SK-N-MC (cell line): ENCODE data around the gene COL3A1.

ENCODE experiments used
- DNase-seq: peaks from one replicate; pipeline ENCODE4 v3.0.0-alpha.2; 2011; ENCODE audit warnings: low read depth, low spot score
- H3K27ac ChIP-seq: fragments of 200-600 bp; sonication (generic); 2 replicates; pipeline ENCODE4 v1.5.1; 2016; ENCODE audit warnings: mixed run types
- H3K36me3 ChIP-seq: fragments of 200-600 bp; sonication (generic); 2 replicates; pipeline ENCODE4 v1.6.1; 2017; ENCODE audit warnings: antibody characterized with exemption, low read length, mixed read lengths; ENCODE audit not compliant: insufficient read depth
- H3K4me3 ChIP-seq: fragments of 200-600 bp; sonication (generic); 2 replicates; pipeline ENCODE4 v1.5.1; 2016
- H3K9ac ChIP-seq: fragments of 200-600 bp; sonication (generic); 2 replicates; pipeline ENCODE4 v1.8.0; 2017; ENCODE audit warnings: mixed run types, mixed read lengths; ENCODE audit not compliant: insufficient read length
- H3K9me3 ChIP-seq: fragments of 200-600 bp; sonication (generic); 2 replicates; pipeline ENCODE4 v1.6.1; 2017; ENCODE audit warnings: low read depth, mild to moderate bottlenecking, antibody characterized with exemption, low read length, moderate library complexity, mixed read lengths
- EZH2 ChIP-seq: fragments of 200-600 bp; sonication (generic); IDR thresholded peaks from one replicate; pipeline ENCODE4 v1.6.1; 2017; ENCODE audit warnings: antibody characterized with exemption
- FOXP2 ChIP-seq: optimal IDR thresholded peaks from 2 replicates; pipeline ENCODE3; 2011; ENCODE audit warnings: mild to moderate bottlenecking, moderate library complexity; ENCODE audit not compliant: insufficient read depth; ENCODE audit errors: extremely low read length, control extremely low read depth
- POLR2AphosphoS5 ChIP-seq: IDR thresholded peaks from 2 replicates; pipeline ENCODE4 v1.6.1; 2012; ENCODE audit warnings: mild to moderate bottlenecking, low read depth, low read length, borderline replicate concordance

COL3A1 gene

DNA sequence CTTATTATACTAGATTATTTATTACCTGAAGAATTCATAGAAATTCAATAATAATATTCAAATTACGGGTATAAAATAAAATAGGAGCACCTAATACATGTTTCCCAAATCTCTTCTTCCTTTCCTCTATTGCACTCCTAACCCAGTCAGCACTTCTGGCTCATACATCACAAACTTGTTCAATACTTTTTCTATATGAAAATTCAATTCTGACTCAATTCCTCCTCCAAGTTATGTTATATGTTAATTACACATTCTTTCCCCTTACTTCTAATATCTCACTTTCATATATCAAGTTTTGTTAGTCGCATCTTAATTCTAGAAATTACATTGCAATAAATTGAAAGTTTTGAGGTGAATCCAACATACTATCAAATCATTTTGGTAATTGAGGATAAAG, 17.9 kb upstream of the COL3A1 start:
- Histone ChIP-seq H3K9ac (no peak overlapping the region), H3K36me3 (no peaks in the 10 kb centered on the region), H3K9me3 (no peaks in the 10 kb centered on the region), H3K27ac (no peak overlapping the region), H3K4me3 (no peak overlapping the region)
- no peak for DNase-seq
- no peak for TF ChIP-seq POLR2AphosphoS5
- TF ChIP-seq EZH2, result no peak
- TF ChIP-seq FOXP2, result no peak

DNA sequence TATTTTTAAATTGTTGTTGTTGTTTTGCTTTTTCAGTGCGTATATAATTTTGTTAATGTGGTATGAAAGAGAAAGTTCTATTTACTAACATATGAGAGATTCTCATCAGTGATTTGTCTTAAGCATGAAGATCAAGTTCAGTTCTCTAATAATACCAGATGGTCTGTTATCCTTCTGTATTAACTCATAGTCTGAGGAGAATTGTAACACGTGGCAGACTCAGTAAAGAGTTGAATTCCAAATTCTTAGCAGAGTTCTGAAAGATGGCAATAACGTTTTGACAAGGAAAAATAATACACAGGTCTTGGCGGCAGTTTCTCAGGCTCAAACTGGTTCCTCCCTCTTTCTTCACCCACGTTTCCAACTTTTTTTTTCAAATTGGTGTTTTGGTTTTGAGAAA, 17.2 kb upstream of the COL3A1 start:
- TF ChIP-seq EZH2 (no peak), POLR2AphosphoS5 (no peak), FOXP2 (no peak)

DNA sequence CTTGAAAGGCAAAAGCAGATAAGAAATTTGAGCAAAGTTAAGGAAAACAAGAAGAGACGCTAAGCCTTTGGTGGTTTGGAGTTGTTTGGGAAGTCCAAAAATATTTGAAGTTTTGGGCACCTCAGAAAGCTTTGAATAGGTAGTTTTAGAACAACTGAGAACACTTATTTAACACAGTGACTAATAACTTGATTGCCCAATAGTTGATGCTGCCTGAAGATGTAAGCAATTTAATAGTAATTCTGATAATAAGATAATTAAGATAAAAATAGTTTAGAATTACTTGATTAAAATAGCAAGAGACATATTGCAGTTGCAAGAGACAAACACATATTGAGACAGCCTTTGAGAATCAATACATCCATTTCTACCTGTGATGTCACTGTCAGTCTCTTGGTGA, 16.5 kb upstream of the COL3A1 start:
- no peak for DNase-seq
- Histone ChIP-seq H3K27ac (no peak overlapping the region), H3K9ac (no peak overlapping the region), H3K36me3 (no peaks in the 10 kb centered on the region), H3K9me3 (no peaks in the 10 kb centered on the region), H3K4me3 (no peak overlapping the region)
- TF ChIP-seq EZH2 (no peak), POLR2AphosphoS5 (no peak), FOXP2 (no peak)

More for the DNA sequence above, 17.2 kb upstream of the COL3A1 start:
- Histone ChIP-seq H3K36me3 (no peaks in the 10 kb centered on the region), H3K9ac (no peak overlapping the region), H3K27ac (no peak overlapping the region), H3K4me3 (no peak overlapping the region), H3K9me3 (no peaks in the 10 kb centered on the region)
- no peak for DNase-seq

DNA sequence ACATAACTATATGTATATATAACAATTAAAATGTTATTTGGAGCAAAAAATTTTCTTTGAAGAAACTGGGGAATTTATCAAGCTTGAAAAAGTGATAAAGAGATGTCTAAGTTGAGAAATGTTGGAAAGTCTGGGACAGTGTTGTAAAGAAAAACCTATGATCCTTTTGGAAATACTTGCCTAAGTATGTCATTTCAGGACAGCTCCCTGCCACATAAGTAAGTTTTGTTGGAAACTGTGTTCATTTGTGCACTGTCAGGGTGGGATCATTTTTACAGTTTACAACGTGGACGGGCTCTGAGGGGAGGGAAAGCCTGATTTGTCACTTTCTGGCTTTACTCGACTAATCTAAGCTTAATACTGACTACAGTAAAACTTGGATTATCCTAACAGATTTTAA, 10.4 kb upstream of the COL3A1 start:
- DNase-seq, result no peak
- Histone ChIP-seq H3K4me3 (no peak overlapping the region), H3K9ac (no peak overlapping the region), H3K27ac (peak overlapping the region; percentile 6; the same call in 1 of the 2 replicates), H3K36me3 (no peaks in the 10 kb centered on the region), H3K9me3 (no peaks in the 10 kb centered on the region)
- no peak for TF ChIP-seq FOXP2
- TF ChIP-seq EZH2, result no peak
- TF ChIP-seq POLR2AphosphoS5, result no peak

DNA sequence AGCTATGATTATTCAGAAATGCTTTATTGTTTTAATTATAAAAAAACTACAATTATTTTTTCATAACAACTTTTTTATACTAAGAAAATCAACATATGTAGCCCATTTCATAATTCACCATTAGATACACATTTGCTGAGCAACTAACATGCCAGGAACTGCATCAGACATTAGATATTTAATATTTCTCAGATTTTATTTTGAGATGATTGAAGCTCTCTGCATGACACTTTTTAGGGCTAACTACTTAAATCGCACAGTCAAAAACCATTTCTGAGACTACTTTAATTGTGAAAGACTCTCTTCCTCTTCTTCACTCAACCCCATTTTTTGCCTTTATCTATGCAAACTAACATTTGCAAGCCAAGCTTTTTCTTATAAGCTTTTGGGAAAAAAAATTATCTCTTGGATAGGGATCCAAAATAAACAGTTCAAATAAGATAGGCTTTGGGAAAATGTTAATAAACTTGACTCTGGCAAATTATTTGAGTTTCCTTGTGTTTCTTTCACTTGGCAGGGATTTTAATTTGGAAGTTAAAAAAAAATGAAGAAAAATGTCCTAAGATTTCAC, 9.1 kb upstream of the COL3A1 start:
- Histone ChIP-seq H3K4me3 (no peak overlapping the region), H3K9ac (no peak overlapping the region), H3K27ac (no peak overlapping the region), H3K9me3 (no peaks in the 10 kb centered on the region), H3K36me3 (no peaks in the 10 kb centered on the region)
- no peak for DNase-seq
- TF ChIP-seq FOXP2, result no peak
- TF ChIP-seq POLR2AphosphoS5, result no peak
- TF ChIP-seq EZH2, result no peak

DNA sequence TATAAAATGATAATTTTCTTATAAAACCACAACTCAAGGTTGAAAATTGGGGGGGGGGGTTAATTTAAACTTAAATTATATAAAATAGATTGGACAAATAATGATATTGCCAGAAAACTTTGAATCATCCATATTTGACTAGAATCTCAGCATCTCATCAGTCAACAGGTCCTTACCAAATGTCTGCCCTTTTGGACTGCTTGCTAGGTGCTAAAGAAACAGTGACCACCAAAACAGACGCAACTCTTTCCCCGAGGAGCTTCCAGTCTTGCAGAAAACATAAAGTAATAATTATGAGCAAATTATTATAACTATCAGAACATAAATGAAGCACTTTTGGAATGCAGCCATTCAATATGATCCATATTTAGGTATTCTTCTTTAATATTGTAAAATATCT, 8.6 kb upstream of the COL3A1 start:
- DNase-seq, result no peak
- Histone ChIP-seq H3K9ac (no peak overlapping the region), H3K27ac (no peak overlapping the region), H3K4me3 (no peak overlapping the region), H3K36me3 (no peaks in the 10 kb centered on the region), H3K9me3 (no peaks in the 10 kb centered on the region)
- TF ChIP-seq EZH2 (no peak), POLR2AphosphoS5 (no peak), FOXP2 (no peak)

DNA sequence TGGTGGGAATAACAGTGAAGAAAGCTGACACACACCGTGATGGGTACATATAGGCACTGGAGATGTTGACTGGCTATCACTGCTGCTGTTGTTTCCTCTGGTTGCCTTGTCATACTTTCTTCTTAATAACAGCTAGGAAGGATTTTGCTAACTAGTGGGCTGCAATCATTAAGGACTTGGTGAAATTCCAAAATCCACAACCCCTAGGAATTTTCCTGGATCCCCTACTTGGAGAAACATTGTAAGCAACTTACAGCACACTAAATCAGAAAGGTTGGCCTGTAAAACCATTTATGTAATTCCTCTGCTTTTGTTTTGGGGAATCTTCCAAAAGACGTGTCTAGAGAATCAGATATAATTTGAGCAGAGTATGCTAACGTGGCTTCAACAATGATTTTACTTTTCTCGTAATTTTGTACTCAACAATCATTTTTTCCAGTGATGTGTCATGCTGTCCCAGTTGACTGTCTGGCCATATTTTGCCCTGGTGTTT, 8.0 kb upstream of the COL3A1 start:
- TF ChIP-seq EZH2 (no peak), POLR2AphosphoS5 (no peak), FOXP2 (no peak)
- no peak overlapping the region for H3K4me3 ChIP-seq
- no peaks in the 10 kb centered on the region for H3K9me3 ChIP-seq

DNA sequence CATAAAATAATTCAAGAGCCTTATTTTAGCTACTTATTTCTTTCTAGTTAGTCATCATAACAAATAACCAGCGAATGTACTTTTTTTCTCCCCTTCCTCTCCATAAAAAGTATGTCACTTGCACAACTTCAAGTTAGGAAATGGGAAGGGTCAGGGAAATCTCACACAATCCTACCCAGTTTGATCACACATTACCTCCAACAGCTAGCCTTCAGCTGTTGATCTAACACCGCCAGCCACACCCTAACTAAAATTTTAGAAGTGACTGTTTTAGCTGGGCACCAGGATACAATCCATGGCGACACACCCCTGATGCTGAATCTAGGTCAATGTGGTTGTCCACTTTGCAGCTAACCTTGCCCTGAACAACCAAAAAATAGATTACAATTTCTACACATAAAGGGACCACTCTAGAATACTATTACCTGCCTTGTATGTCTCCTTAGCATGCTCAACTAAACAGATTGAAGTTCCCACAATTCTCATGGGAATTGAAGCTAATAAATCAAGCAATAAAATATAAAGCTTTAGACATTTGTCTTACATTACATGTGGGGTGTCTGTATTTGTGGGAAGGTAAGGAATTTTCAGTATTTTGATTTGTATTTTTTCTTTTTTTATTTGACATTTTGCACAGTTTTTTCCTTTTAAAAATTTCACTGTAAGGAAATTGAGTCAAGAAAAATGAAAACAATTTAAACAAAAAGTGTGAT, 7.3 kb upstream of the COL3A1 start:
- H3K27ac ChIP-seq, result no peak overlapping the region
- no peak overlapping the region for H3K9ac ChIP-seq
- H3K4me3 ChIP-seq, result no peak overlapping the region
- no peak for DNase-seq
- TF ChIP-seq EZH2 (no peak), FOXP2 (no peak), POLR2AphosphoS5 (no peak)
- H3K36me3 ChIP-seq, result no peaks in the 10 kb centered on the region
- no peaks in the 10 kb centered on the region for H3K9me3 ChIP-seq

More for the DNA sequence above, 8.0 kb upstream of the COL3A1 start:
- Histone ChIP-seq H3K27ac (no peak overlapping the region), H3K36me3 (no peaks in the 10 kb centered on the region), H3K9ac (no peak overlapping the region)
- DNase-seq, result no peak

DNA sequence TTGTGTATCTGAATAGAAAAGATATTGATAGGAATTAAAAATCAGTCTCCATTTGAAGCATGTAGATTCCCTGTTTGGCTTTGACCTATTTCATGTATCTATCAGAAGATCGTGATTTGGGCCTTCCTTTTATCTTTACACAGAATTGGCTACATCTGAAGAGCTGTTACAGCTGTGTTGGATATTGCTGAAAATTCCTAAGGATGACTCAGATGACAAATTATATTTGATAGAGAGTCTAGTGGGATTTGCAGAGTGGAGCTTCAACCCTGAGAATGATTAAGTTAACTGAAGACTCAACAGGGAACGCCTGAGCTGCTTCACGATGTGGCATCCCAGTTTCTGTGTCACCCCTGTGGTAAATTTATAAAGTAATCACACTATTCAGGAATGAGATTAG, 4.9 kb upstream of the COL3A1 start:
- Histone ChIP-seq H3K4me3 (no peak overlapping the region), H3K9me3 (no peaks in the 10 kb centered on the region), H3K36me3 (no peaks in the 10 kb centered on the region), H3K9ac (no peak overlapping the region), H3K27ac (no peak overlapping the region)
- DNase-seq, result no peak
- TF ChIP-seq EZH2 (no peak), POLR2AphosphoS5 (no peak), FOXP2 (no peak)
